GM19395 (cell line): ENCODE results near the gene HNRNPF.
A peak's percentile ranks its signal among the peaks of the same experiment; 100 is the strongest.
"Not testable (repeated sequence)": the region's sequence is repeated elsewhere in the genome, so short reads cannot be mapped to it uniquely, and the experiment has no call there.

ENCODE experiments used
- ATAC-seq: cut with Tn5 transposase; IDR thresholded peaks from one replicate; pipeline ENCODE4 v1.9.1; 2021; ENCODE audit warnings: mild to moderate bottlenecking, moderate library complexity; ENCODE audit not compliant: unreplicated experiment

HNRNPF gene, protein sequence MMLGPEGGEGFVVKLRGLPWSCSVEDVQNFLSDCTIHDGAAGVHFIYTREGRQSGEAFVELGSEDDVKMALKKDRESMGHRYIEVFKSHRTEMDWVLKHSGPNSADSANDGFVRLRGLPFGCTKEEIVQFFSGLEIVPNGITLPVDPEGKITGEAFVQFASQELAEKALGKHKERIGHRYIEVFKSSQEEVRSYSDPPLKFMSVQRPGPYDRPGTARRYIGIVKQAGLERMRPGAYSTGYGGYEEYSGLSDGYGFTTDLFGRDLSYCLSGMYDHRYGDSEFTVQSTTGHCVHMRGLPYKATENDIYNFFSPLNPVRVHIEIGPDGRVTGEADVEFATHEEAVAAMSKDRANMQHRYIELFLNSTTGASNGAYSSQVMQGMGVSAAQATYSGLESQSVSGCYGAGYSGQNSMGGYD

DNA sequence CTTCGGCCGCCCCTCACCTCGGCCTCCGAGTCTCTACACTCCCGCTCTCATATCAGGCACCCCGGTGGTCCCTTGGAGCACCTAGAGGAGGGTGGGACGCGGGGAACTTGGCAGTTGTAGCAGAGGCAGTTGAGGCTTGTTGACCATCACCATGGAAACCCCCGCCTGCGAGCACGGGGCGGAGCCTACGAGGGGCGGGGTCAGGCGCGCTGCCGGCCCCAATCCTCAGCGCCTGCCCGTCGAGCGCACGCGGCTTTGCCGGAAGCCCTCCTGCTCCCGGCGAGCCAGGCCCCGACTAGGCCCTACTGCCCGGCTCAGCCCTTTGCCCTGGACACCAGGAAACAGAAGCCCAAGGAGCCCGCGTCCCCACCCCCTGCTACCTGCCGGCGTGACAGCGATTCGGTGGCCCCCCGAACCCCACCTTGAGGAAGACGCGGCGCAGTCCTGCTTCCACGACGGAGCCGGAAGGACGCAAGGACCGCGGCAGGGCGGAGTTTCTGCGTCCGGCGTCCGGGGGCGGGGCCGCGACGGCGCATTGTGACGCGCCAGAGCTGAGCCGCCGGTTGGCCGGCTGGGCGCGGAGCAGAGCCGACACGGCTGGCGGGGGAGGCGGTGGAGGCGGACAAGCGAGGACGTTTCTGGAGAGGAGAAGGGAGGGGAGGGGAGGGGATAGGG is at the start of gene HNRNPF:
TSS of gene HNRNPF (minus strand) at position 477 of the 675 bp plus-strand sequence. CDS start 21,302 bp downstream, outside the sequence.
- ATAC-seq, result peak; percentile 69

DNA sequence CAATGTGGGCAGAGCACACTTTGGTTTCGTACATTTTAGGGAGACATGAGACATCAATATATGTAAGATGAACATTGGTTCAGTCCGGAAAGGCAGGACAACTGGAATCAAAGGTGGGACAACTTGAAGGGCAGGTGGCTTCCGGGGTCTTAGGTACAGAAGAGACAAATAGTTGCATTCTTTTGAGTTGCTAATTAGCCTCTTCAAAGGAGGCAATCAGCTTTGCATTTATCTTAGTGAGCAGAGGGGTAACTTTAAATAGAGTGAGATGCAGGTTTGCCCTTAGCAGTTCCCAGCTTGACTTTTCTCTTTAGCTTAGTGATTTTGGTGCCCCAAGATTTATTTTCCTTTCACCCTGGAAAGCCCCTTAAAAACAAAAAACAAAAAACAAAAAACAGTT is 49.2 kb upstream of the HNRNPF start:
- no peak for ATAC-seq

DNA sequence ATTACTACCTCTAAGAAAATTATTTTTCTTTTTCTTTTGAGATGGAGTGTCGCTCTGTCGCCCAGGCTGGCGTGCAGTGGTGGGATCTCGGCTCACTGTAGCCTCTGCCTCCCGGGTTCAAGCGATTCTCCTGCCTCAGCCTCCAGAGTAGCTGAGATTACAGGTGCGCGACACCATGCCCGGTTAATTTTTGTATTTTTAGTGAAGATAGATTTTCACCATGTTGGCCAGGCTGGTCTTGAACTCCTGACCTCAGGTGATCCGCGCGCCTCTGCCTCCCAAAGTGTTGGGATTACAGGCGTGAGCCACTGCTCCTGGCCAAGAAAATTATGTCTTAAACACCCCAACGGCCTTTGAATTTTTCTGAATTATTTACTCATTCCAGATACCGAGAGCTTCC is 47.6 kb upstream of the HNRNPF start:
- not testable (repeated sequence) for ATAC-seq

DNA sequence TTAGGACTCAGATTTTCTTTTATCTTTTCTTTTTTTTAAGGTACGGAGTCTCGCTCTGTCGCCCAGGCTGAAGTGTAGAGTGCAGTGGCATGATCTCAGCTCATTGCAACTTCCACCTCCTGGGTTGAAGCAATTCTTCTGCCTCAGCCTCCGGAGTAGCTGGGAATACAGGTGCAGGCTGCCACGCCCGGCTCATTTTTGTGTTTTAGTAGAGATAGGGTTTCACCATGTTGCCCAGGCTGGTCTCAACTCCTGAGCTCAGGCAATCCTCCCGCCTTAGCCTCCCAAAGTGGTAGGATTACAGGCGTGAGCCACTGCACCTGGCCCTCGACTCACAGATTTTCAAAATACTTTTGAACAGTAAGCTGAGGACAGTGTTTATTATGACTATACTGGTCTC is 45.0 kb upstream of the HNRNPF start:
- not testable (repeated sequence) for ATAC-seq

DNA sequence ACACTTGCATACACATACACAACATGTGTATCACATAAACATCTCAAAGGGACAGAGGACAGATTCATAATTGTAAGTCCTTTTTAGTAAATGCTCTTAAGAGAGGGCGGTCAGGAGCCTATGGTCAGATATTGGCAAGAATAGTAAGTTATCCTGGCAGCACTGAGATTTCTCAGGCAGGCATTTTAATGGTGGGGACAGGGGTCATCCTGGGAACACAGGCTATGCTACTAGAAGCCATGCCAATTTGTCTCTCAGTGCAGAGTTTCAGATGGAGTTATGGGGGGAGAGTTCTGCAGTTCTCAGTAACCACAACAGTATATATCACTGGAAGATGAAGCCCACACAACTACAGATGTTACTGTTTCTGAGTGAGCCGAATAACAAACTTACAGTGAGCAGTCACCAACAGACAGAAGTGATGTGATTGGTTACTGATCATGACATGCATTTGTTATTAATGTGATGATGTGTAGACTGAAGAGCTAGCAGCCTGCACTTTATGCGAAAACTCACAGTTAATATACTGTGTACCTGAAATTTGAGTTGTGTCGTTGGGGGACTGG is 44.4 kb upstream of the HNRNPF start:
- ATAC-seq, result peak; percentile 37

DNA sequence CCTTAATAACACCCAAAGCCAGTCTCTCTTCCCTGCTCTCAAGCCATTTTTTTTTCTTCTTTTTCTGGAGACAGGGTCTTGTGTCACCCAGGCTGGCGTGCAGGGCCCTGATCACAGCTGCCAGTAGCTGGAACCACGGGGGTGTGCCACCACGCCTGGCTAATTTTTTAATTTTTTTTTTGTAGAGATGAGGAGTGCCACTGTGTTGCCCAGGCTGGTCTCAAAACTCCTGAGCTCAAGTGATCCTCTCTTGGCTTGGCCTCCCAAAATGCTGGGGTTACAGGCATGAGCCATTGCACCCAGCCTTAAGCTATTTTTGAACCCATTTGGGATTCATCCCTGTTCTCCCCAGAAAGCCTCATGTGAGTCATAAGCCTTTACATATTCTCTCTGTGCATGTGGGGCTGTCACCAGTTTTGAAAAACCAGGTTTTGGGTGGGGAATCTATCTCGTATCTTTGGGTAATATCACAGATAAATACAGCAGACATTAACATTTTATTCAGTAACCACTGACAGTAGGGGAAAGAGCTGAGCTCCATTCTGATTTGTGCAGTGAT is 43.4 kb upstream of the HNRNPF start:
- ATAC-seq, result peak; percentile 0

DNA sequence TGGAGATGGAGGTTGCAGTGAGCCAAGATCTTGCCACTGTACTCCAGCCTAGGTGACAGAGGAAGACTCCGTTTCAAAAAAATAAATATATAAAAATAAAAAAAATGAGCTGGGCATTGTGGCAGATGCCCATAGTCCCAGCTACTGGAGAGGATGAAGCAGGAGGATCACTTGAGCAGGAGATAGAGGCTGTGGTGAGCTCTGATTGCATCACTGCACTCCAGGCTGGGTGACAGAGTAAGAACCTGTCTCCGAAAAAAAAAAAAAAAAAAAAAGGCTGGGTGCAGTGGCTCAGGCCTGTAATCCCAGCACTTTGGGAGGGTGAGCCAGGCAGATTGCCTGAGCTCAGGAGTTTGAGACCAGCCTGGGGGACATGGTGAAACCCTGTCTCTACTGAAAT is 39.8 kb upstream of the HNRNPF start:
- no peak for ATAC-seq

DNA sequence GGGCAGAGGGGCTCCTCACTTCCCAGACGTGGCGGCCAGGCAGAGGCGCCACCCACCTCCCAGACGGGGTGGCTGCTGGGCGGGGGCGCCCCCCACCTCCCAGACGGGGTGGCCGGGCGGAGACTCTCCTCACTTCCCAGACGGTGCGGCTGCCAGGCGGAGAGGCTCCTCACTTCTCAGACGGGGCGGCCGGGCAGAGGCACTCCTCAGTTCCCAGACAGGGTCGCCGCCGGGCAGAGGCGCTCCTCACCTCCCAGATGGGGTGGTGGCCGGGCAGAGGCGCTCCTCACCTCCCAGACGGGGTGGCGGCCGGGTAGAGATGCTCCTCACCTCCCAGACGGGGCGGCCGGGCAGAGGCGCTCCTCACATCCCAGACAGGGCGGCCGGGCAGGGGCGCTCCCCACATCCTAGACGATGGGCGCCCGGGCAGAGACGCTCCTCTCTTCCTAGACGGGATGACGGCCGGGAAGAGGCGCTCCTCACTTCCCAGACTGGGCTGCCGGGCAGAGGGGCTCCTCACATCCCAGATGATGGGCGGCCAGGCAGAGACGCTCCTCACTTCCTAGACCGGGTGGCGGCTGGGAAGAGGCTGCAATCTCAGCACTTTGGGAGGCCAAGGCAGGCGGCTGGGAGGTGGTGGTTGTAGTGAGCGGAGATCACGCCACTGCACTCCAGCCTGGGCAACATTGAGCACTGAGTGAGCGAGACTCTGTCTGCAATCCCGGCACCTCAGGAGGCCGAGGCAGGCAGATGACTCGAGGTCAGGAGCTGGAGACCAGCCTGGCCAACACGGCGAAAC is 37.4 kb upstream of the HNRNPF start:
- not testable (repeated sequence) for ATAC-seq

DNA sequence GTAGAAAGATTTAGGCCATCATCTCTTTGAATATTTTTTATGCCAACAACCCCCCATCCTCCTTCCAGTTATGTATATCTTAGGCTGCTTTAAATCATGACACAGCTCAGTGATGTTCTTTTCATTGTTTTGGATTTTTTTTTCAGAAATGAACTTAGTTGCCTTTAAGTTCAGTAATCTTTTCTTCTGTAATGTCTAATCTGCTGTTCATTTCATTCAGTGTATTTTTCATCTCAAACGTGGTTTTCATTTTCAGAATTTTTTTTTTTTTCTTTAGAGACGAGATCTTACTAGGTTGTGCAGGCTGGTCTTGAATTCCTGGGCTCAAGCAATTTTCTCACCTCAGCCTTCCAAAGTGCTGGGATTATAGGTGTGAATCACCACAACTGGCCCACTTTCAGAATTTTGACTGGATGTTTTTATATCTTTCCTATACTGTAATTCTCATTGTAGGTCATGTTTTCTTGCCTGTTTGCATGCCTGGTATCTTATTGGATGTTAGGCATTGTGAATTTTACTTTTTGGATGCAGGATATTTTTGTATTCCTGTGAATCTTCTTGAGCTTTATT is 36.0 kb upstream of the HNRNPF start:
- ATAC-seq, result no peak

DNA sequence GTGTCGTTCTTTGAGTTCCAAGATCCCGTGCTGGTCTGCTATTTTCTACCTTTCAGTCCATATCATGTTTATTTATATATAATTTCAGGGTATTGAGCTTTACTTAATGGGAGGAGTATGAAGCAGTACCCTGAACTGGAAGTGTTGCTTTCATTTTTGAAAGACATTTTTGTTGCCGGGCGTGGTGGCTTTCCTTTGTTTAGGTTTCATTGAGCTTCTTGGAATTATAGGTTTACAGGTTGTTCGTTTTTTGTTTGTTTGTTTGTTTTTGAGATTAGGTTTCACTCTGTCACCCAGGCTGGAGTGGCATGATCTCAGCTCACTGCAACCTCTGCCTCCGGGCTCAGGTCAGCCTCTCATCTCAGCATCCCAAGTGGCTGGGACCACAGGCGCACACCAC is 35.3 kb upstream of the HNRNPF start:
- no peak for ATAC-seq

DNA sequence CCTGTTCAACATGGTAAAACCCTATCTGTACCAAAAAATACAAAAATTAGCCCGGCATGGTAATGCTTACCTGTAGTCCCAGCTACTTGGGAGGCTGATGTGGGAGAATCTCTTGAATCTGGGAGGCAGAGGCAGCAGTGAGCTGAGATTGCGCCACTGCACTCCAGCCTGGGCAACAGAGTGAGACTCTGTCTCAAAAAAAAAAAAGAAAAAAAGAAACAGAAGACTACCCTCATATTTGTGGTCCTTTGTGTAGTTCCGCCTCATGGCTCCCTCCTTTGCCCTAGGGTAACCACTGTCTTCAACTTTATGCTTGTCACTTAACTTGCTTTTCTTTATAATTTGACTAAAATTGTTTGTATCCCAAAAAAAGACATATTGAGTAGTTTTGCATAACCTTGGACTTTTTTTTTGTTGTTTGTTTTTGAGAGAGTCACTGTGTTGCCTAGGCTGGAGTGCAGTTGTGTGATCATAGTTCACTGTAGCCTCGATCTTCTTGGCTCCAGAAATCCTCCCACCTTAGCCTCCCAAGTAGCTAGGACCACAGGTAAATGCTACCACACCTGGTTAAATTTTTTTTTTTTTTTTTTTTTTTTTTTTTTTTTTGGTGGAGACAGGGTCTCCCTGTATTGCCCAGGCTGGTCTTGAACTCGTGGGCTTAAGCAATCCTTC is 31.6 kb upstream of the HNRNPF start:
- no peak for ATAC-seq

DNA sequence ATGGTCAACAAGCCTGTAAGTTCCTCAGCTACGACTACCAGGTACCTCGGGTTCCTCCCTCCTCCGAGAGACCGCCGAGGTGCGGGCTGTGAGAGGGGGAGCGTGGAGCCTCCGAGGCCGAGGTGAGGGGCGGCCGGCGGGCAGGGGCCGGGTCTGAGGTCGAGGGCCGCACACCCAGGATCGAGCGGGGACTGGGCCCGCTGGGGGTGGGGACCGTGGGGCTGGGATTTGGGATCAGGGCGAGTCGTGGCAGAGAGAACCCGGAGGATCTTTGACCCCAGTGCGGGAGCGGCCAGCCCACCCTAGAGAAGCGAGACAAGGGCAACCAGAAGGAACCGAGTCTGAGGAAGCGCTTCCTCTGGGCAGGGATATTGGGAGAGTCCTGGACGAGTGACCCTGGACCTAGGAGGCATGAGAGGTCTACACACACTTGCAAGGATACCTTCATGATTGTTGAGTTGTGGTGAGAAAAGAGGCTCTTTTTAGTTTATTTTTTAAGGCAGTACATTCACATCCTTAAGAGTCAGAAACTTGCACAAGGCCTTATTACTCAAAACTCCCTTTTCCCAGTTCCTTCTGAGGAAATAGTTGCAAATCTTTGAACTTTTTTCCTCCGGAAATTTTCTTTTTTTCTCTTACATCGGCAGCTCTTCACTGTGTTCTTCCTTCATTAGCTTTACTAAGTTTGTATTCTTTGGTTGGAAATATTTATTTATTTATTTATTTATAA is 28.3 kb upstream of the HNRNPF start:
- ATAC-seq, result no peak

DNA sequence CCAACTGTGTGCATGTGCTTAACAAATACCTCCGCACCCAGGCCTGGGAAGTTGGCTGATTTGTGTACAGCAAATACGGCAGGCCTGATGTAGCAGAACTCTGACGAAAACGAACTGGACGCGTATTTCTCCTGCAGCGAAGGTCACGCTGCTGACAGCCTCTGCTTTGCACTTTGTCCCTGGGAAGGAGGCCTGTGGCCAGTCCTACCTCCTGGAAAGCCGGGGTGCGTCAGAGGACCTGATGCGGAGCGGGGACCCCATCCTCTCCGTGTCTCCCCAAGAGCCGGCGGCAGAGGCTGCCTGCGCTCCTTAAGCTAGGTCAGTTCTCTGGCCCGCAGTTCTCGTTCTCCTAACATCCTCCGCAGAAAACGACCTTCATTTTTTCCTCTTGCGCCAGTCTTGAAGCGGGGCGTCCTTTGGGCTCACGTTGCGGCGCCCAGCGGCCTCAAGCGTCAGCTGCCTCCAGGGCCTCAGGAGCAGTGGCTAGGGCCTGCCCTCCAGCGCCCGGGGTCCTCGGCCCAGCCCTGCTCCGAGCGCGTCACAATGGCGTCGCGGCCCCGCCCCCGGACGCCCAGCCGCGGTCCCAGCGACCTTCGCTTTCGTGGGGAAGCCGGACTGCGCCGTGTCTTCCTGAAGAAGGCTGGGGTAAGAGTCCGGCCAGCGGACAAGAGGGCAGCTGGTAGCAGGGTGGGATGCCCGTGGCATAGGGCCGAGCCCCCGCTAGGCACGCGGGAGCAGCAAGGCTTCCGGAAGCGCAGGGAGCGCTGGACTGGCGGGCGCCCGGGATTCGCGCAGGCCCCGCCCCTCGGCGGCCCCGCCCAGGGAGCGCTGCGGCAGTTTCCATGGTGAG is 27.5 kb upstream of the HNRNPF start, which contains the start of gene ZNF487:
TSS of gene ZNF487 (plus strand) at position 821 of the 850 bp plus-strand sequence. CDS start 38,703 bp downstream, outside the sequence.
- ATAC-seq, result peak; percentile 97

DNA sequence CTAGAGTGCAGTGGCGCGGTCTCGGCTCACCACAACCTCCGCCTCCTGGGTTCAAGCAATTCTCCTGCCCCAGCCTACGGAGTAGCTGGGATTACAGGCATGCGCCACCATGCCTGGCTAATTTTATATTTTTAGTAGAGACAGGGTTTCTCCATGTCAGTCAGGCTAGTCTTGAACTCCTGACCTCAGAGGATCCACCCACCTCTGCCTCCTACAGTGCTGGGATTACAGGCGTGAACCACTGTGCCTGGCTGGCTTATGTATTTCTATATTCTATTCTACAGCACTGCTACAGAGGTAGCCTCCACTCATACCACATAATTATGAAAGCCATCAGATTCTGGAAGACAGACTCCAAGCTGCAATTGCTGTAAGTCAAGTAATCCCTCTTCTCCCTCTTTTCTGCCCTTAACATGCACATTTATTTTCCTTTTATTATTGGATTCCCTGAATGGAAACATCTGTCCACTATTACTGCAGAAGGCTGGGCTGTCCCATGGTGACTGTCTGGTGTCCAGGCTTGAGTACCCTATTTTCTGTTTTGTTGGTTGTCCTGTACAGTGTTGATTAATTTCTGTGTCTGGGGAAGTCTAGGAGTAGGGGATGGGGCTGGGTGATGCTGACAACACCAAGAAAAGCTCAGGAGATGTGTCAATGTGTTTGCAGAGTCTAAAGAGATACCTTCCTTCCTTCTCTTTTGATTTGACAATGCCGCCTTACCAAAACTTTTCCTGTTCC is 22.1 kb upstream of the HNRNPF start:
- ATAC-seq, result no peak

DNA sequence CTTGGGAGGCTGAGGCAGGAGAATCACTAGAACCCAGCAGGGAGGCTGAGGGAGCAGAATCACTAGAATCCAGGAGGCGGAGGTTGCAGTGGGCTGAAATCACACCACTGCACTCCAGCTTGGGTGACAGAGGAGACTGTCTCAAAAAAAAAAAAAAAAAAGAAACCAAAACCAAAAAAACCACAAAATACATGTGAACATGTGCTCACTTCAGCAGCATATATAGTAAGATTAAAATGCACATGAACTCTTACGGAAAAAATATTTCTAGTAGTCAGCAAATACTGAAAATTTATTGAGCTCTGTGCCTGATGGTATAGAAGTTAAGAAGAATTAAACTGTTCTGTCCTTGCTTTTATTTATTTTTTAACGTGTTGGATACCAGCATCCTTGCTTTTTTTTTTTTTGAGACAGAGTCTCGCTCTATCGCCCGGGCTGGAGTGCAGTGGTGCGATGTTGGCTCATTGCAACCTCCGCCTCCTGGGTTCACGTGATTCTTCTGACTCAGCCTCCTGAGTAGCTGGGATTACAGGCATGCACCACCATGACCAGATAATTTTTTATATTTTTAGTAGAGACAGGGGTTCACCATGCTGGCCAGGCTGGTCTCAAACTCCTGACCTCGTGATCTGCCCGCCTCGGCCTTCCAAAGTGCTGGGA is 18.3 kb upstream of the HNRNPF start:
- peak; percentile 86 for ATAC-seq

DNA sequence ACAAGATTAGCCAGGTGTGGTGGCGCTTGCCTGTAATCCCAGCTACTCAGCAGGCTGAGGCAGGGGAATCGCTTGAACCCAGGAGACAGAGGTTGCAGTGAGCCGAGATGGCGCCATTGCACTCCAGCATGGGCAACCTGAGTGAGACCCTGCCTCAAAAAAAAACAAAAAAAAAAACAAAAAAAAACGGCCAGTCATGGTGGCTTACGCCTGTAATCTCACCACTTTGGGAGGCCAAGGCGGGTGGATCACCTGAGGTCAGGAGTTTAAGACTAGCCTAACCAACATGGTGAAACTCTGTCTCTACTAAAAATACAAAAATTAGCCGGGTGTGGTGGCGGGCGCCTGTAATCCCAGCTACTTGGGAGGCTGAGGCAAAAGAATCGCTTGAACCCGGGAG is 17.5 kb upstream of the HNRNPF start:
- not testable (repeated sequence) for ATAC-seq

DNA sequence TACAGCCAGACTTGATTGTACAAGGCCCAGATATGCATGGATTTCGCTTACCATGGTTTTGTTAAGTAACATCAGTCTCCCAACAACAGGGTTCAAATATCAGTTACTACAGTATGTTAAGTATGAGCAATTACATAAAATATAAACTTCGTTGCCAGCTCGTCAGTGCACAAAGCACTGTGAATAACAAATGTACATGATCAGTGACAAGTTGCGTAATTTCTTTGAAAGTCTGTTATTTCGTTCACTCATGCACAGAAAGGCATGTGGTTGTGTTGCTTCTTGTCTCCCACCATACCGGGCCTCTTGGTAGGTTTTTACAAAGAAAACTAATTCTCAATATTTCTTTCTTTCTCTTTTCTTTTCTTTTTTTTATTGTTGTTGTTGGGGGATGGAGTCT is 15.4 kb upstream of the HNRNPF start:
- no peak for ATAC-seq
